PFSK-1 (cell line): ENCODE measurements around the gene POLA1.

Experiments used
- POLR2AphosphoS5 ChIP-seq: IDR thresholded peaks from 2 replicates; pipeline ENCODE4 v1.6.1; 2012; ENCODE audit warnings: low read depth, mild to moderate bottlenecking, control low read depth, low read length, moderate library complexity
- TF ChIP-seq, protein P1 (sequence below), 2 experiments: IDR thresholded peaks; 2 replicates each; pipeline versions ENCODE4 v1.6.1 to v1.8.0; 2011 to 2012; ENCODE audit warnings: low read depth in 2 of 2, low read length in 2 of 2, control low read depth in 1 of 2, inconsistent platforms in 1 of 2, mild to moderate bottlenecking in 1 of 2, moderate library complexity in 1 of 2; ENCODE audit not compliant: insufficient read depth in 1 of 2

DNA sequence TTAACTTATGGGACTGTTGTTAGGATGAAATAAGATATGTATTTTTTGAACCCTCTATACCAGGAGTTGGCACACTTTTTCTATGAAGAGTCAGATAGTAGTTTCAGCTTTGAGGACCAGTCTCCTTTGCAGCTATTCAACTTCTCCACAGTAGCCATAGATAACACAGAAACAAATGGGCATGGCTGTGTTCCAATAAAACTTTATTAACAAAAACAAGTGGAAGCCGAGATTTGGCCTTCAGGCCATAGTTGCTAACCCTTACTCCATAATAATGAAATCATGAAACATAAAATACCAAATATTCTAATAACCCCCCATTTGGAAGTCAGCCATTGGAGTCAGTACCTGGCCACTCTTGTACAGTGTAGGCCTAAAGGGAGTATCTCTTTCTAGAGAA is 291.4 kb downstream of the POLA1 start:
- TF ChIP-seq POLR2AphosphoS5 = no peak
- TF ChIP-seq, protein P1, sequence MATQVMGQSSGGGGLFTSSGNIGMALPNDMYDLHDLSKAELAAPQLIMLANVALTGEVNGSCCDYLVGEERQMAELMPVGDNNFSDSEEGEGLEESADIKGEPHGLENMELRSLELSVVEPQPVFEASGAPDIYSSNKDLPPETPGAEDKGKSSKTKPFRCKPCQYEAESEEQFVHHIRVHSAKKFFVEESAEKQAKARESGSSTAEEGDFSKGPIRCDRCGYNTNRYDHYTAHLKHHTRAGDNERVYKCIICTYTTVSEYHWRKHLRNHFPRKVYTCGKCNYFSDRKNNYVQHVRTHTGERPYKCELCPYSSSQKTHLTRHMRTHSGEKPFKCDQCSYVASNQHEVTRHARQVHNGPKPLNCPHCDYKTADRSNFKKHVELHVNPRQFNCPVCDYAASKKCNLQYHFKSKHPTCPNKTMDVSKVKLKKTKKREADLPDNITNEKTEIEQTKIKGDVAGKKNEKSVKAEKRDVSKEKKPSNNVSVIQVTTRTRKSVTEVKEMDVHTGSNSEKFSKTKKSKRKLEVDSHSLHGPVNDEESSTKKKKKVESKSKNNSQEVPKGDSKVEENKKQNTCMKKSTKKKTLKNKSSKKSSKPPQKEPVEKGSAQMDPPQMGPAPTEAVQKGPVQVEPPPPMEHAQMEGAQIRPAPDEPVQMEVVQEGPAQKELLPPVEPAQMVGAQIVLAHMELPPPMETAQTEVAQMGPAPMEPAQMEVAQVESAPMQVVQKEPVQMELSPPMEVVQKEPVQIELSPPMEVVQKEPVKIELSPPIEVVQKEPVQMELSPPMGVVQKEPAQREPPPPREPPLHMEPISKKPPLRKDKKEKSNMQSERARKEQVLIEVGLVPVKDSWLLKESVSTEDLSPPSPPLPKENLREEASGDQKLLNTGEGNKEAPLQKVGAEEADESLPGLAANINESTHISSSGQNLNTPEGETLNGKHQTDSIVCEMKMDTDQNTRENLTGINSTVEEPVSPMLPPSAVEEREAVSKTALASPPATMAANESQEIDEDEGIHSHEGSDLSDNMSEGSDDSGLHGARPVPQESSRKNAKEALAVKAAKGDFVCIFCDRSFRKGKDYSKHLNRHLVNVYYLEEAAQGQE (IDR thresholded peaks at IDR 0.05; ENCODE audit: insufficient read depth in 1 of 2, low read depth in 2 of 2, low read length in 2 of 2) = no peak
